ENCODE data around the gene CES3. TPM values are rescaled to one million over a fixed set of nuclear protein-coding genes. Genes with fewer than 3 reads are reported as not detected.
A peak's percentile ranks its signal among the peaks of the same experiment; 100 is the strongest.

The CES3 gene
- total RNA-seq, 1 experiment from 2014 or later, result 3.7 TPM

DNA sequence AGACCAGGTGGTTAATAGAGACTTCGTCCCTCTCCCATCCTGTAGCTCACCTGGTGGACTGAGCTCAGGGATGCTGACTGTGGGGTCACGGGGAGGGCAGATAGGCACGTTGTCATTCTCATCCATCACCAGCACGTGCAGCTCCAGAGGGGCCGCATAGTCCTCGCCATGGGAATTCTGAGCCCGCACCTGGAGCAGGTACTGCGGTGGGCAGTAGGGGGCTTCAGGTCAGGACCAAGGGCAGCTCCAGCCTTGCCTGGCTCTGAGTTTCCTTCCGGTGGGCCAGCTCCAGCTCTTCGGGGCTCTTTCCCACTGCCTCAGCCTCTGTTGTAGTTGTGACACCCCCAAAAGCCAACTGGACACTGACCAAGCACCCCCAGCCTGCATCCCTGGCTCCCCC lies 48.0 kb upstream of the CES3 start:
- no peak overlapping the region for H3K23ac ChIP-seq (ENCODE audit: insufficient read length, low read depth, low read length)
- no CpG with 5 or more reads among the region's 10 CpGs for WGBS (ENCODE audit: extremely low coverage, insufficient read length, low lambda C conversion rate)
- H3K4me3 Mint-ChIP-seq, result no peak overlapping the region

More for the DNA sequence above, 48.0 kb upstream of the CES3 start:
- Histone ChIP-seq H3K4me1 (ENCODE audit: insufficient read depth, low read length) (no peaks in the 10 kb centered on the region), H2BK120ac (ENCODE audit: low read depth, low read length, poor library complexity, severe bottlenecking) (no peak overlapping the region), H3K4ac (ENCODE audit: low read depth, low read length) (no peak overlapping the region), H4K20me1 (ENCODE audit: control insufficient read depth, insufficient read depth, insufficient read length) (no peaks in the 10 kb centered on the region), H3K4me2 (ENCODE audit: insufficient read depth, insufficient read length, low read length) (no peak overlapping the region), H3T11ph (ENCODE audit: low read length) (no peak overlapping the region), H2BK12ac (ENCODE audit: insufficient read length, low read depth, low read length) (no peak overlapping the region), H3K79me2 (ENCODE audit: insufficient read depth, low read length) (no peaks in the 10 kb centered on the region), H3K27me3 (ENCODE audit: insufficient read depth, low read length) (no peaks in the 10 kb centered on the region), H3K56ac (ENCODE audit: insufficient read length, low read depth, low read length) (no peak overlapping the region), H4K91ac (ENCODE audit: insufficient read length, low read depth, low read length) (no peak overlapping the region), H2BK5ac (ENCODE audit: insufficient read length, low read length) (no peak overlapping the region), H3K9me3 (ENCODE audit: control insufficient read depth, low read depth, low read length) (no peaks in the 10 kb centered on the region), H3K18ac (ENCODE audit: insufficient read length, low read depth, low read length) (no peak overlapping the region), H3K23me2 (ENCODE audit: insufficient read length, low read depth, low read length, poor library complexity, severe bottlenecking) (no peaks in the 10 kb centered on the region), H3K9ac (ENCODE audit: extremely low read depth, insufficient read length, low read length) (no peak overlapping the region), H4K8ac (replicated peaks; ENCODE audit: insufficient read length, low read depth, low read length) (no peak overlapping the region), H2BK20ac (ENCODE audit: low read depth, low read length, poor library complexity, severe bottlenecking) (no peak overlapping the region), H3K14ac (ENCODE audit: insufficient read depth, low read length) (no peak overlapping the region), H2AK5ac (ENCODE audit: insufficient read length, low read length) (no peak overlapping the region), H3K79me1 (ENCODE audit: insufficient read depth, low read depth, low read length, poor library complexity, severe bottlenecking) (no peaks in the 10 kb centered on the region), H4K5ac (ENCODE audit: insufficient read length, low read depth, low read length) (no peak overlapping the region), H2AFZ (ENCODE audit: low read length) (no peak overlapping the region), H2BK15ac (ENCODE audit: low read depth, low read length) (no peak overlapping the region), H3K27ac (ENCODE audit: insufficient read length, low read depth, low read length) (no peak overlapping the region)
- Mint-ChIP-seq H3K27me3 (ENCODE audit: low read depth) (peaks cover 38% of the 10 kb centered on the region), H3K27ac (no peak overlapping the region), H3K9me3 (no peaks in the 10 kb centered on the region), H3K4me1 (peaks cover 0 to 5% of the 10 kb centered on the region in 2 experiments; a peak in 2 of 4 replicates), H3K36me3 (ENCODE audit: insufficient read depth in 1 of 3, low read depth in 3 of 3) (no peaks in the 10 kb centered on the region; a peak in 1 of 7 replicates)
- peak; percentile 66 for DNase-seq
- TF ChIP-seq, protein P1, sequence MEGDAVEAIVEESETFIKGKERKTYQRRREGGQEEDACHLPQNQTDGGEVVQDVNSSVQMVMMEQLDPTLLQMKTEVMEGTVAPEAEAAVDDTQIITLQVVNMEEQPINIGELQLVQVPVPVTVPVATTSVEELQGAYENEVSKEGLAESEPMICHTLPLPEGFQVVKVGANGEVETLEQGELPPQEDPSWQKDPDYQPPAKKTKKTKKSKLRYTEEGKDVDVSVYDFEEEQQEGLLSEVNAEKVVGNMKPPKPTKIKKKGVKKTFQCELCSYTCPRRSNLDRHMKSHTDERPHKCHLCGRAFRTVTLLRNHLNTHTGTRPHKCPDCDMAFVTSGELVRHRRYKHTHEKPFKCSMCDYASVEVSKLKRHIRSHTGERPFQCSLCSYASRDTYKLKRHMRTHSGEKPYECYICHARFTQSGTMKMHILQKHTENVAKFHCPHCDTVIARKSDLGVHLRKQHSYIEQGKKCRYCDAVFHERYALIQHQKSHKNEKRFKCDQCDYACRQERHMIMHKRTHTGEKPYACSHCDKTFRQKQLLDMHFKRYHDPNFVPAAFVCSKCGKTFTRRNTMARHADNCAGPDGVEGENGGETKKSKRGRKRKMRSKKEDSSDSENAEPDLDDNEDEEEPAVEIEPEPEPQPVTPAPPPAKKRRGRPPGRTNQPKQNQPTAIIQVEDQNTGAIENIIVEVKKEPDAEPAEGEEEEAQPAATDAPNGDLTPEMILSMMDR (conservative IDR thresholded peaks at IDR 0.05), result peak; percentile 36; the same call in 1 of the 3 replicates

Measured in H9 (cell line).